Stimulated activated CD4-positive, alpha-beta T cell treated with anti-CD3 and anti-CD28 coated beads, TNF-alpha, amount 100 ng/mL, for 1 hour (primary cell): ENCODE data around the gene SELENOI.
"Not testable (repeated sequence)": the region's sequence is repeated elsewhere in the genome, so short reads cannot be mapped to it uniquely, and the experiment has no call there.

ENCODE experiments used
- DNase-seq, 3 donors: peaks; one replicate each; pipeline ENCODE4 v3.0.0-alpha.2; 2020; ENCODE audit warnings: low read depth in 3 of 3, low spot score in 1 of 3

Gene SELENOI

GRCh38 chr2:26356111-26356510 lies 10.2 kb downstream of the SELENOI start:
- no peak for DNase-seq

- DNase-seq, result no peak
Observed at GRCh38 chr2:26356771-26357170, 10.8 kb downstream of the SELENOI start.

GRCh38 chr2:26359886-26360473 lies 14.0 kb downstream of the SELENOI start:
- DNase-seq, result no peak

GRCh38 chr2:26363323-26363722 lies 17.4 kb downstream of the SELENOI start:
- no peak for DNase-seq

GRCh38 chr2:26363958-26364357 lies 18.0 kb downstream of the SELENOI start:
- no peak for DNase-seq

GRCh38 chr2:26364669-26365068 lies 18.7 kb downstream of the SELENOI start:
- no peak for DNase-seq

- DNase-seq, result no peak
Observed at GRCh38 chr2:26366957-26367356, 21.0 kb downstream of the SELENOI start.

GRCh38 chr2:26369664-26370063 lies 23.7 kb downstream of the SELENOI start:
- DNase-seq, result not testable (repeated sequence)

GRCh38 chr2:26370909-26371308 lies 25.0 kb downstream of the SELENOI start:
- DNase-seq, result not testable (repeated sequence)

GRCh38 chr2:26376799-26377198 lies 30.9 kb downstream of the SELENOI start:
- DNase-seq, result no peak

GRCh38 chr2:26380281-26380680 lies 34.3 kb downstream of the SELENOI start:
- DNase-seq, result no peak

- DNase-seq, result no peak
Observed at GRCh38 chr2:26382564-26382963, 36.6 kb downstream of the SELENOI start.

- no peak for DNase-seq
Observed at GRCh38 chr2:26384183-26384582, 38.2 kb downstream of the SELENOI start.

- DNase-seq, result no peak
Observed at GRCh38 chr2:26384597-26384996, 38.7 kb downstream of the SELENOI start.

- DNase-seq, result no peak
Observed at GRCh38 chr2:26387189-26387588, 41.2 kb downstream of the SELENOI start.

- no peak for DNase-seq
Observed at GRCh38 chr2:26394694-26395093, 48.8 kb downstream of the SELENOI start.

GRCh38 chr2:26395394-26395793 lies 49.5 kb downstream of the SELENOI start:
- no peak for DNase-seq

- DNase-seq, result no peak
Observed at GRCh38 chr2:26396734-26397298, 50.9 kb downstream of the SELENOI start.

- no peak for DNase-seq
Observed at GRCh38 chr2:26399771-26400376, 53.9 kb downstream of the SELENOI start.

- DNase-seq, result no peak
Observed at GRCh38 chr2:26400723-26401122, 54.8 kb downstream of the SELENOI start.

- peak in 1 of 3 donors; percentile 3 for DNase-seq
Observed at GRCh38 chr2:26401739-26402541, 56.0 kb downstream of the SELENOI start, which contains the start of gene DRC1. TSS of gene DRC1 (plus strand) at chr2:26401920. CDS start at chr2:26401990, 70 bp downstream.

GRCh38 chr2:26407526-26407925 lies 61.6 kb downstream of the SELENOI start:
- no peak for DNase-seq
